ENCODE data around the gene CDK8. TPM values are rescaled to one million over a fixed set of nuclear protein-coding genes. Genes with fewer than 3 reads are reported as not detected.
A peak's percentile ranks its signal among the peaks of the same experiment; 100 is the strongest.

Gene CDK8
- total and polyA plus RNA-seq, 2 experiments from 2014 or later: 13.6 to 24.0 TPM

DNA sequence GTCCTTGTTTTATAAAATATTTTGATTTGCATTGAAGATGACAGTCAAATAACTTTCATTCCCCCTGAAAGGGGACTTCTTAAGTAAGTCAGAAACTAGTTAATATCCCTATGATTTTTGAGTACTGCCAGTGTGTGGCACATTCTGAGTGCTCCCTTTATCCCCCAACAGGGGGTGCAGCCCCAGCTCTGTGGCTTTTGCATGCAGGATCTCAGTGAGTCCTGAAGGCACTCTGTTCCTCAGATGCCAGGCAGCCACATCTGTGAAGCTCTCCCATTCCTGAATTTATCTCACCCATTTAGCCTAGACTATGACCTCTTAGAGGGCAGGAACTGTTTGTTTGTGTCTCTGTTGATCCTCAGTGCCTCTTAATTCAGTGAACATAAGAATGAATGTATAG, 123.1 kb downstream of the CDK8 start:
- no peaks in the 10 kb centered on the region for H3K36me3 Mint-ChIP-seq (ENCODE audit: low read depth)
- H4K20me1 ChIP-seq (replicated peaks; ENCODE audit: insufficient read depth): no peaks in the 10 kb centered on the region
- H3K9me3 Mint-ChIP-seq: no peaks in the 10 kb centered on the region
- no peak overlapping the region for H3K4me3 Mint-ChIP-seq
- no peaks in the 10 kb centered on the region for H3K79me2 ChIP-seq (replicated peaks; ENCODE audit: insufficient read depth)
- DNase-seq (ENCODE audit: low spot score) (peak; percentile 81), ATAC-seq (peak; percentile 99)
- H2AFZ ChIP-seq: no peak overlapping the region
- no peaks in the 10 kb centered on the region for H3K36me3 ChIP-seq (ENCODE audit: insufficient read depth)
- no peaks in the 10 kb centered on the region; the same call in 1 of the 2 replicates for H3K4me1 ChIP-seq (ENCODE audit: insufficient read depth)
- no peak overlapping the region for H3K27ac Mint-ChIP-seq
- no peak overlapping the region for H3K4me3 ChIP-seq
- H3K27me3 Mint-ChIP-seq (ENCODE audit: insufficient read depth, low read depth, poor library complexity): peaks cover 3% of the 10 kb centered on the region
- H3F3A ChIP-seq (replicated peaks; ENCODE audit: low read depth): no peaks in the 10 kb centered on the region
- H3K27me3 ChIP-seq (ENCODE audit: insufficient read depth): no peaks in the 10 kb centered on the region
- no peak overlapping the region for H3K4me2 ChIP-seq
- H3K4me1 Mint-ChIP-seq: peaks cover 18% of the 10 kb centered on the region; the same call in 2 of the 3 replicates
- TF ChIP-seq JUNB (IDR thresholded peaks at IDR 0.05; ENCODE audit: unreplicated experiment) (no peak), CTCF (conservative IDR thresholded peaks at IDR 0.05; ENCODE audit: low read depth in 2 of 2) (peak; percentile 65 to 68), CREB1 (CRISPR knock-in tag; IDR thresholded peaks at IDR 0.05; ENCODE audit: low read depth) (no peak), NANOG (IDR thresholded peaks at IDR 0.05; ENCODE audit: borderline replicate concordance) (no peak)
- H3K27ac ChIP-seq (ENCODE audit: low read depth): no peak overlapping the region
- H3K9me2 ChIP-seq (ENCODE audit: insufficient read depth): no peaks in the 10 kb centered on the region

DNA sequence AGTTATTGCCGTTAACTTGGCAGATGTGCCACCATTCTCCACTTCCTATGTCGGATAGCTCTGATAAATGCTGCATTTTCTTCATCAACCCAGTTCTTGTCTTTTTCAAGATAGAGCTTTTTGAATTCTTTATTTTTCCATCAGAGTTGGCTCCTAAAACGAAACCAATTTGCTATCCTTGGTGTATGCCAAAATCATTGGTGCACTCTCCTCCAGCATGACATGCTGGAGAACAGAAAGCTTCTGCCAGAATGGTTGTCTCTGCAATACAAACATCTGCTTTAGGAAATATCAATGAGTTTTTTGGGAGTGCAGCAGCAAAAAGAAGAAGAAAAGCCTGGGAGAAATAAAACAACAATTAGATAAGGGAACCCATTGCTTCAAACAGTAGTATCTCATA, 124.2 kb downstream of the CDK8 start:
- Histone ChIP-seq H3K27me3 (ENCODE audit: insufficient read depth) (no peaks in the 10 kb centered on the region), H3K4me3 (no peak overlapping the region), H3K36me3 (ENCODE audit: insufficient read depth) (no peaks in the 10 kb centered on the region), H3K4me2 (no peak overlapping the region), H3K79me2 (replicated peaks; ENCODE audit: insufficient read depth) (no peaks in the 10 kb centered on the region), H3K27ac (ENCODE audit: low read depth) (no peak overlapping the region), H4K20me1 (replicated peaks; ENCODE audit: insufficient read depth) (no peaks in the 10 kb centered on the region), H3F3A (replicated peaks; ENCODE audit: low read depth) (no peaks in the 10 kb centered on the region), H3K4me1 (ENCODE audit: insufficient read depth) (no peaks in the 10 kb centered on the region; the same call in 1 of the 2 replicates), H3K9me2 (ENCODE audit: insufficient read depth) (no peaks in the 10 kb centered on the region), H2AFZ (no peak overlapping the region)
- DNase-seq (ENCODE audit: low spot score) (no peak), ATAC-seq (no peak)
- Mint-ChIP-seq H3K4me3 (no peak overlapping the region), H3K36me3 (ENCODE audit: low read depth) (no peaks in the 10 kb centered on the region), H3K27ac (no peak overlapping the region), H3K9me3 (no peaks in the 10 kb centered on the region), H3K27me3 (ENCODE audit: insufficient read depth, low read depth, poor library complexity) (peaks cover 3% of the 10 kb centered on the region), H3K4me1 (peaks cover 18% of the 10 kb centered on the region; the same call in 2 of the 3 replicates)
- TF ChIP-seq ZNF462 (CRISPR knock-in tag; IDR thresholded peaks at IDR 0.05) (no peak), EZH2phosphoT487 (IDR thresholded peaks at IDR 0.05; ENCODE audit: unreplicated experiment) (no peak), ZNF331 (CRISPR knock-in tag; IDR thresholded peaks at IDR 0.05; ENCODE audit: low read depth) (no peak), NANOG (IDR thresholded peaks at IDR 0.05; ENCODE audit: borderline replicate concordance) (no peak), POLR2AphosphoS5 (IDR thresholded peaks at IDR 0.05; ENCODE audit: low read depth) (no peak), ZNF114 (CRISPR knock-in tag; IDR thresholded peaks at IDR 0.05) (no peak), CTCF (conservative IDR thresholded peaks at IDR 0.05; ENCODE audit: low read depth in 2 of 2) (no peak), EZH2 (IDR thresholded peaks at IDR 0.05; ENCODE audit: low read depth, unreplicated experiment) (no peak), JUNB (IDR thresholded peaks at IDR 0.05; ENCODE audit: unreplicated experiment) (no peak)
- TF ChIP-seq, protein P1, sequence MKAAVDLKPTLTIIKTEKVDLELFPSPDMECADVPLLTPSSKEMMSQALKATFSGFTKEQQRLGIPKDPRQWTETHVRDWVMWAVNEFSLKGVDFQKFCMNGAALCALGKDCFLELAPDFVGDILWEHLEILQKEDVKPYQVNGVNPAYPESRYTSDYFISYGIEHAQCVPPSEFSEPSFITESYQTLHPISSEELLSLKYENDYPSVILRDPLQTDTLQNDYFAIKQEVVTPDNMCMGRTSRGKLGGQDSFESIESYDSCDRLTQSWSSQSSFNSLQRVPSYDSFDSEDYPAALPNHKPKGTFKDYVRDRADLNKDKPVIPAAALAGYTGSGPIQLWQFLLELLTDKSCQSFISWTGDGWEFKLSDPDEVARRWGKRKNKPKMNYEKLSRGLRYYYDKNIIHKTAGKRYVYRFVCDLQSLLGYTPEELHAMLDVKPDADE (IDR thresholded peaks at IDR 0.05): no peak

All from GM23338 (cell line).